Trophoblast cell (in vitro differentiated cells and primary cell): Measurements from ENCODE around the gene ZNF746. TPM values are rescaled to one million over a fixed set of nuclear protein-coding genes. Genes with fewer than 3 reads are reported as not detected.

Experiments used
- DNase-seq, 2 donors: peaks; one replicate each; pipeline ENCODE4 v3.0.0-alpha.2; 2016
- H2AFZ ChIP-seq: 2 replicates; pipeline ENCODE4 v1.6.1; 2013; ENCODE audit warnings: low read length, moderate library complexity, mild to moderate bottlenecking; ENCODE audit not compliant: insufficient read depth, poor library complexity
- H2AK5ac ChIP-seq: 2 replicates; pipeline ENCODE4 v1.6.1; 2013; ENCODE audit warnings: mild to moderate bottlenecking, low read length
- H2BK120ac ChIP-seq: 2 replicates; pipeline ENCODE4 v1.6.1; 2013; ENCODE audit warnings: low read length, mild to moderate bottlenecking, moderate library complexity; ENCODE audit not compliant: insufficient read depth, poor library complexity
- H2BK12ac ChIP-seq: 2 replicates; pipeline ENCODE4 v1.6.1; 2013; ENCODE audit warnings: mild to moderate bottlenecking, low read length, moderate library complexity
- H2BK5ac ChIP-seq: 2 replicates; pipeline ENCODE4 v1.6.1; 2013; ENCODE audit warnings: low read length, low read depth, moderate library complexity, mild to moderate bottlenecking; ENCODE audit not compliant: poor library complexity
- H3K14ac ChIP-seq: 2 replicates; pipeline ENCODE4 v1.6.1; 2013; ENCODE audit warnings: mild to moderate bottlenecking, low read length
- H3K18ac ChIP-seq: 2 replicates; pipeline ENCODE4 v1.6.1; 2013; ENCODE audit warnings: mild to moderate bottlenecking, low read length
- H3K23ac ChIP-seq: 2 replicates; pipeline ENCODE4 v1.6.1; 2013; ENCODE audit warnings: low read length
- H3K27ac ChIP-seq: 2 replicates; pipeline ENCODE4 v1.5.1; 2013; ENCODE audit warnings: low read depth, mild to moderate bottlenecking, inconsistent platforms, low read length, moderate library complexity
- H3K27me3 ChIP-seq: 2 replicates; pipeline ENCODE4 v1.6.1; 2013; ENCODE audit warnings: inconsistent platforms, mild to moderate bottlenecking, low read length, moderate library complexity; ENCODE audit not compliant: insufficient read depth
- H3K36me3 ChIP-seq, 2 experiments: 1 replicate in 1 of 2; 2 replicates in 1 of 2; pipeline ENCODE4 v1.6.1; 2013; ENCODE audit warnings: low read length in 2 of 2, mild to moderate bottlenecking in 2 of 2, moderate library complexity in 1 of 2; ENCODE audit not compliant: insufficient read depth in 2 of 2, control insufficient read depth in 1 of 2
- H3K4ac ChIP-seq: 2 replicates; pipeline ENCODE4 v1.6.1; 2013; ENCODE audit warnings: low read depth, mild to moderate bottlenecking, low read length, moderate library complexity
- H3K4me1 ChIP-seq, 2 experiments: 1 replicate in 1 of 2; 2 replicates in 1 of 2; pipeline ENCODE4 v1.6.1; 2013; ENCODE audit warnings: low read length in 2 of 2, mild to moderate bottlenecking in 2 of 2, moderate library complexity in 1 of 2; ENCODE audit not compliant: insufficient read depth in 2 of 2, control insufficient read depth in 1 of 2
- H3K4me2 ChIP-seq: 2 replicates; pipeline ENCODE4 v1.6.1; 2013; ENCODE audit warnings: inconsistent platforms, mild to moderate bottlenecking, low read length, moderate library complexity
- H3K4me3 ChIP-seq: 2 replicates; pipeline ENCODE4 v1.5.1; 2013; ENCODE audit warnings: mild to moderate bottlenecking, low read depth, low read length, inconsistent platforms
- H3K79me1 ChIP-seq: one replicate; pipeline ENCODE4 v1.6.1; 2013; ENCODE audit warnings: low read length
- H3K79me2 ChIP-seq: 2 replicates; pipeline ENCODE4 v1.6.1; 2013; ENCODE audit warnings: low read length, mild to moderate bottlenecking; ENCODE audit not compliant: control insufficient read depth, insufficient read depth, poor library complexity
- H3K9ac ChIP-seq: 2 replicates; pipeline ENCODE4 v1.6.1; 2013; ENCODE audit warnings: mild to moderate bottlenecking, low read length
- H3K9me3 ChIP-seq: 2 replicates; pipeline ENCODE4 v1.6.1; 2013; ENCODE audit warnings: low read depth, mild to moderate bottlenecking, control low read depth, inconsistent platforms, low read length; ENCODE audit not compliant: insufficient read depth
- H4K12ac ChIP-seq: 2 replicates; pipeline ENCODE4 v1.6.1; 2013; ENCODE audit warnings: low read depth, mild to moderate bottlenecking, low read length, moderate library complexity
- H4K8ac ChIP-seq: 2 replicates; pipeline ENCODE4 v1.6.1; 2013; ENCODE audit warnings: low read depth, mild to moderate bottlenecking, low read length, moderate library complexity
- H4K91ac ChIP-seq: one replicate; pipeline ENCODE4 v1.6.1; 2013; ENCODE audit warnings: low read depth, mild to moderate bottlenecking, low read length, moderate library complexity
- WGBS: extraction: QIAGEN DNeasy Blood & Tissue Kit; methylation state at CpG from one replicate; pipeline ENCODE4 v1.1.7; 2013; ENCODE audit warnings: missing lambda C conversion rate; ENCODE audit not compliant: insufficient read length, insufficient coverage; ENCODE audit errors: extremely low coverage; 5-methylcytosine and 5-hydroxymethylcytosine counted together
- polyA plus RNA-seq: library from polyadenylated mRNA; stranded (reverse); fragments of 200-250 nt; gene quantifications from 2 replicates; pipeline ENCODE4 v1.2.3, GENCODE V29; 2013

ZNF746 gene
- 12.1 and 12.8 TPM in 2 replicates for polyA plus RNA-seq

GRCh38 chr7:149497467-149498261 is at the start of gene ZNF746:
TSS of gene ZNF746 (minus strand) at chr7:149497809. CDS start at chr7:149497536, 273 bp downstream.
- H3K9ac ChIP-seq, result peak within 1 kb of the TSS; percentile 97
- peaks cover 3 to 4% of the 10 kb centered on the region in 2 experiments for H3K4me1 ChIP-seq
- WGBS, result no CpG with 5 or more reads among the region's 109 CpGs
- peak within 1 kb of the TSS; percentile 85 for H4K91ac ChIP-seq
- H3K27ac ChIP-seq, result peak within 1 kb of the TSS; percentile 53
- H2BK120ac ChIP-seq, result peak within 1 kb of the TSS; percentile 2
- H2BK12ac ChIP-seq, result no peak within 1 kb of the TSS
- H3K4me2 ChIP-seq, result peak within 1 kb of the TSS; percentile 94
- H3K79me2 ChIP-seq, result peaks cover 7% of the 10 kb centered on the region
- peak within 1 kb of the TSS; percentile 95 for H3K4ac ChIP-seq
- H3K79me1 ChIP-seq, result peaks cover 8% of the 10 kb centered on the region
- H4K12ac ChIP-seq, result peak within 1 kb of the TSS; percentile 94
- H3K4me3 ChIP-seq, result peak within 1 kb of the TSS; percentile 93
- H3K27me3 ChIP-seq, result no peaks in the 10 kb centered on the region
- H3K36me3 ChIP-seq, result peaks cover 14% of the 10 kb centered on the region in 2 experiments
- H2AK5ac ChIP-seq, result peak within 1 kb of the TSS; percentile 92
- peaks cover 3% of the 10 kb centered on the region for H3K9me3 ChIP-seq
- peak; percentile 84 to 93 for DNase-seq
- peak within 1 kb of the TSS; percentile 46 for H2BK5ac ChIP-seq
- H3K14ac ChIP-seq, result peak within 1 kb of the TSS; percentile 89
- H3K23ac ChIP-seq, result no peak within 1 kb of the TSS
- H3K18ac ChIP-seq, result peak within 1 kb of the TSS; percentile 93
- peak within 1 kb of the TSS; percentile 86 for H2AFZ ChIP-seq
- peak within 1 kb of the TSS; percentile 88 for H4K8ac ChIP-seq

GRCh38 chr7:149547126-149547525 is 49.5 kb upstream of the ZNF746 start:
- no peak overlapping the region for H3K18ac ChIP-seq
- H3K36me3 ChIP-seq, result peaks cover 35 to 51% of the 10 kb centered on the region in 2 experiments
- no peak overlapping the region for H2BK5ac ChIP-seq
- H2BK12ac ChIP-seq, result no peak overlapping the region
- H4K91ac ChIP-seq, result no peak overlapping the region
- no peak overlapping the region for H2AFZ ChIP-seq
- no peak overlapping the region for H4K12ac ChIP-seq
- H3K27me3 ChIP-seq, result no peaks in the 10 kb centered on the region
- H3K4me2 ChIP-seq, result no peak overlapping the region
- WGBS, result no CpG with 5 or more reads among the region's 3 CpGs
- no peak overlapping the region for H3K4ac ChIP-seq
- H3K14ac ChIP-seq, result no peak overlapping the region
- no peak overlapping the region for H2AK5ac ChIP-seq
- no peak overlapping the region for H3K9ac ChIP-seq
- H3K4me1 ChIP-seq, result no peaks in the 10 kb centered on the region
- H3K23ac ChIP-seq, result no peak overlapping the region
- no peak for DNase-seq
- H3K79me2 ChIP-seq, result no peaks in the 10 kb centered on the region
- no peak overlapping the region for H2BK120ac ChIP-seq
- no peak overlapping the region for H4K8ac ChIP-seq
- H3K79me1 ChIP-seq, result no peaks in the 10 kb centered on the region
- no peak overlapping the region for H3K27ac ChIP-seq
- peaks cover 18% of the 10 kb centered on the region for H3K9me3 ChIP-seq
- H3K4me3 ChIP-seq, result no peak overlapping the region

DNA sequence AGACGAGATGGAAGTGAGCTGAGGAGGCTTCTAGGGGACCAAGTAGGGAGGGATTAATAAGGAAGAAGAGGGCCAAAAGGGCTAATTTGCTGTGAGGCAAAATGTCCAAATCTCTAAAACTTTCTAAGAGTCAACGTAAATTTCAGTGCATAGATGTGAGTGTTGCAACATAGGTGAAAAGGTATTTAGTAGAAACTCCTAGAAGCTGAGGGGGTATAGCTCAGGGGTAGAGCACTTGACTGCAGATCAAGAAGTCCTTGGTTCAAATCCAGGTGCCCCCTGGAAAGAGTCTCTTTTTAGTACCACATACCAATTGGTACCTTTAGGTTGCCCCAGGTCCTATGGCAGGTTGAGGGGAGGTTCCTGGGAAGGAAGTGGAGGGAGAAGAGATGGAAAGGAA is 48.7 kb upstream of the ZNF746 start:
- Histone ChIP-seq H3K4me3 (no peak overlapping the region), H3K14ac (no peak overlapping the region), H3K9ac (no peak overlapping the region), H2BK5ac (no peak overlapping the region), H4K8ac (no peak overlapping the region), H3K9me3 (peaks cover 16% of the 10 kb centered on the region), H3K79me1 (no peaks in the 10 kb centered on the region), H3K23ac (no peak overlapping the region), H3K4ac (no peak overlapping the region), H4K12ac (no peak overlapping the region), H2BK12ac (no peak overlapping the region), H3K27me3 (no peaks in the 10 kb centered on the region), H3K27ac (no peak overlapping the region), H4K91ac (no peak overlapping the region), H3K4me2 (no peak overlapping the region), H2AK5ac (no peak overlapping the region), H3K79me2 (no peaks in the 10 kb centered on the region), H3K4me1 (no peaks in the 10 kb centered on the region), H2AFZ (no peak overlapping the region), H2BK120ac (no peak overlapping the region), H3K36me3 (peaks cover 36 to 46% of the 10 kb centered on the region in 2 experiments), H3K18ac (no peak overlapping the region)
- WGBS, result no CpG with 5 or more reads among the region's 2 CpGs
- no peak for DNase-seq

GRCh38 chr7:149544028-149544427 is 46.4 kb upstream of the ZNF746 start:
- no peak overlapping the region for H4K8ac ChIP-seq
- H2BK5ac ChIP-seq, result no peak overlapping the region
- no peak overlapping the region for H3K18ac ChIP-seq
- no peak overlapping the region for H3K4me2 ChIP-seq
- H3K4me1 ChIP-seq, result no peaks in the 10 kb centered on the region
- no peak overlapping the region for H2BK12ac ChIP-seq
- no peak overlapping the region for H3K4me3 ChIP-seq
- peak in 1 of 2 donors; percentile 8 for DNase-seq
- H3K27me3 ChIP-seq, result no peaks in the 10 kb centered on the region
- no peaks in the 10 kb centered on the region for H3K79me2 ChIP-seq
- H3K23ac ChIP-seq, result no peak overlapping the region
- no peak overlapping the region for H3K27ac ChIP-seq
- no peak overlapping the region for H2AFZ ChIP-seq
- H3K9me3 ChIP-seq, result peaks cover 14% of the 10 kb centered on the region
- H2AK5ac ChIP-seq, result no peak overlapping the region
- H4K91ac ChIP-seq, result no peak overlapping the region
- no peaks in the 10 kb centered on the region for H3K79me1 ChIP-seq
- H3K4ac ChIP-seq, result no peak overlapping the region
- no CpG with 5 or more reads among the region's 3 CpGs for WGBS
- H3K14ac ChIP-seq, result no peak overlapping the region
- no peak overlapping the region for H2BK120ac ChIP-seq
- H4K12ac ChIP-seq, result no peak overlapping the region
- H3K9ac ChIP-seq, result no peak overlapping the region
- peaks cover 20 to 27% of the 10 kb centered on the region in 2 experiments for H3K36me3 ChIP-seq
